GM12892 (cell line): ENCODE data around the gene FSTL4.

Experiments used
- POLR2A ChIP-seq: IDR thresholded peaks from 2 replicates; pipeline ENCODE4 v1.6.1; 2011; ENCODE audit warnings: low read depth, low read length, control low read depth
- POLR2AphosphoS5 ChIP-seq: IDR thresholded peaks from 2 replicates; pipeline ENCODE4 v1.6.1; 2011; ENCODE audit warnings: low read depth, low read length, control low read depth
- TAF1 ChIP-seq: IDR thresholded peaks from 2 replicates; pipeline ENCODE4 v1.6.1; 2011; ENCODE audit warnings: low read depth, mild to moderate bottlenecking, control low read depth, low read length, borderline replicate concordance

- TF ChIP-seq POLR2A: no peak
- TF ChIP-seq POLR2AphosphoS5: no peak
- TF ChIP-seq TAF1: no peak
Measured at GRCh38 chr5:133546500-133546899, 65.8 kb downstream of the FSTL4 start.
